OCI-LY1 (cell line): ENCODE measurements around the gene FGD4.
"Not testable (repeated sequence)": the region's sequence is repeated elsewhere in the genome, so short reads cannot be mapped to it uniquely, and the experiment has no call there.

Experiments
- H2AFZ ChIP-seq: fragments of 200-600 bp; sonication (generic), shearing (Covaris generic); 2 replicates; pipeline ENCODE4 v1.6.0; 2014; ENCODE audit warnings: antibody characterized with exemption, mild to moderate bottlenecking, low read length
- H3F3A ChIP-seq: fragments of 200-600 bp; sonication (generic), shearing (Covaris generic); 2 replicates; pipeline ENCODE4 v1.6.0; 2014; ENCODE audit warnings: mild to moderate bottlenecking, antibody characterized with exemption, low read length, moderate library complexity; ENCODE audit not compliant: insufficient read depth
- H3K27ac ChIP-seq: fragments of 200-600 bp; sonication (generic); 2 replicates; pipeline ENCODE4 v1.5.1; 2014; ENCODE audit warnings: low read length, mixed run types, mild to moderate bottlenecking, low read depth; ENCODE audit not compliant: poor library complexity, severe bottlenecking
- H3K27me3 ChIP-seq: fragments of 200-600 bp; sonication (generic); 2 replicates; pipeline ENCODE4 v1.6.0; 2014; ENCODE audit warnings: antibody characterized with exemption, mild to moderate bottlenecking, low read length, moderate library complexity; ENCODE audit not compliant: insufficient read depth
- H3K36me3 ChIP-seq: fragments of 200-600 bp; sonication (generic); 2 replicates; pipeline ENCODE4 v1.6.1; 2014; ENCODE audit warnings: mild to moderate bottlenecking, antibody characterized with exemption, low read length, moderate library complexity, mixed read lengths; ENCODE audit not compliant: insufficient read depth
- H3K4me1 ChIP-seq: fragments of 200-600 bp; sonication (generic); 2 replicates; pipeline ENCODE4 v1.5.1; 2014; ENCODE audit warnings: mild to moderate bottlenecking, low read length, moderate library complexity; ENCODE audit not compliant: insufficient read depth, severe bottlenecking
- H3K4me2 ChIP-seq: fragments of 200-600 bp; sonication (generic), shearing (Covaris generic); 2 replicates; pipeline ENCODE4 v1.6.1; 2014; ENCODE audit warnings: low read length
- H3K4me3 ChIP-seq: fragments of 200-600 bp; sonication (generic); 2 replicates; pipeline ENCODE4 v1.5.1; 2014; ENCODE audit warnings: low read length, low read depth, mild to moderate bottlenecking, mixed read lengths; ENCODE audit not compliant: poor library complexity, severe bottlenecking
- H3K79me2 ChIP-seq: fragments of 200-600 bp; shearing (Covaris generic); 2 replicates; pipeline ENCODE4 v1.6.1; 2016; ENCODE audit warnings: mixed run types, low read length, mixed read lengths; ENCODE audit not compliant: insufficient read depth
- H3K9ac ChIP-seq: fragments of 200-600 bp; sonication (generic), shearing (Covaris generic); 2 replicates; pipeline ENCODE4 v1.6.1; 2014; ENCODE audit warnings: mild to moderate bottlenecking, low read length, mixed read lengths
- H3K9me2 ChIP-seq: fragments of 200-600 bp; sonication (generic), shearing (Covaris generic); 2 replicates; pipeline ENCODE4 v1.6.1; 2014; ENCODE audit warnings: low read depth, mild to moderate bottlenecking, low read length, mixed read lengths
- H3K9me3 ChIP-seq: fragments of 200-600 bp; shearing (Covaris generic); 2 replicates; pipeline ENCODE4 v1.6.1; 2014; ENCODE audit warnings: low read length, mixed read lengths
- H4K20me1 ChIP-seq: fragments of 200-600 bp; sonication (generic), shearing (Covaris generic); 2 replicates; pipeline ENCODE4 v1.6.0; 2016; ENCODE audit warnings: mild to moderate bottlenecking, low read length; ENCODE audit not compliant: insufficient read depth
- CTCF ChIP-seq: fragments of 200-600 bp; sonication (generic), shearing (Covaris generic); IDR thresholded peaks from 2 replicates; pipeline ENCODE4 v1.5.1; 2017; ENCODE audit warnings: mild to moderate bottlenecking, antibody characterized with exemption, low read length, moderate library complexity, mixed read lengths
- EZH2 ChIP-seq: fragments of 200-600 bp; sonication (generic), shearing (Covaris generic); IDR thresholded peaks from 2 replicates; pipeline ENCODE4 v1.8.0; 2017; ENCODE audit warnings: borderline replicate concordance, mixed run types, mild to moderate bottlenecking, antibody characterized with exemption, low read length, moderate library complexity, mixed read lengths

FGD4 gene

GRCh38 chr12:32532422-32532821 is 133.1 kb downstream of the FGD4 start:
- H3K79me2 ChIP-seq = peaks cover 19% of the 10 kb centered on the region
- TF ChIP-seq EZH2 (no peak), CTCF (no peak)

GRCh38 chr12:32532951-32533350 is 133.6 kb downstream of the FGD4 start:
- Histone ChIP-seq H2AFZ (no peak overlapping the region), H3K4me2 (peak overlapping the region; percentile 28; the same call in 1 of the 2 replicates)

More at GRCh38 chr12:32532422-32532821, 133.1 kb downstream of the FGD4 start:
- Histone ChIP-seq H3K9me3 (no peaks in the 10 kb centered on the region), H3K4me2 (no peak overlapping the region), H3K27ac (peak overlapping the region; percentile 78), H3K27me3 (no peaks in the 10 kb centered on the region), H2AFZ (no peak overlapping the region), H3F3A (peaks cover 6% of the 10 kb centered on the region; the same call in 1 of the 2 replicates), H3K4me3 (no peak overlapping the region), H3K36me3 (no peaks in the 10 kb centered on the region), H4K20me1 (no peaks in the 10 kb centered on the region), H3K9ac (no peak overlapping the region), H3K4me1 (peaks cover 70% of the 10 kb centered on the region), H3K9me2 (no peaks in the 10 kb centered on the region)

GRCh38 chr12:32533506-32533905 is 134.1 kb downstream of the FGD4 start:
- Histone ChIP-seq H3K27ac (peak overlapping the region; percentile 78), H3K4me1 (peaks cover 70% of the 10 kb centered on the region), H3K79me2 (peaks cover 27% of the 10 kb centered on the region), H3K4me2 (peak overlapping the region; percentile 95; the same call in 1 of the 2 replicates)
- H3K9ac ChIP-seq, H3F3A ChIP-seq, H3K36me3 ChIP-seq, H4K20me1 ChIP-seq, H2AFZ ChIP-seq, H3K9me2 ChIP-seq, H3K27me3 ChIP-seq, H3K4me3 ChIP-seq, H3K9me3 ChIP-seq: not testable (repeated sequence)

More at GRCh38 chr12:32532951-32533350, 133.6 kb downstream of the FGD4 start:
- no peak overlapping the region for H3K9ac ChIP-seq
- H3K4me1 ChIP-seq = peaks cover 70% of the 10 kb centered on the region
- H4K20me1 ChIP-seq = no peaks in the 10 kb centered on the region
- no peaks in the 10 kb centered on the region for H3K9me3 ChIP-seq
- H3K27ac ChIP-seq = peak overlapping the region; percentile 78
- peaks cover 6% of the 10 kb centered on the region; the same call in 1 of the 2 replicates for H3F3A ChIP-seq
- H3K9me2 ChIP-seq = no peaks in the 10 kb centered on the region
- H3K27me3 ChIP-seq = no peaks in the 10 kb centered on the region
- TF ChIP-seq CTCF (no peak), EZH2 (no peak)
- peaks cover 22% of the 10 kb centered on the region for H3K79me2 ChIP-seq
- no peak overlapping the region for H3K4me3 ChIP-seq
- no peaks in the 10 kb centered on the region for H3K36me3 ChIP-seq

GRCh38 chr12:32533971-32534590 is 134.7 kb downstream of the FGD4 start:
- no peaks in the 10 kb centered on the region for H3K9me2 ChIP-seq
- H3K27ac ChIP-seq = peak overlapping the region; percentile 78
- no peaks in the 10 kb centered on the region for H3K27me3 ChIP-seq
- no peaks in the 10 kb centered on the region for H4K20me1 ChIP-seq
- H3K4me1 ChIP-seq = peaks cover 74% of the 10 kb centered on the region
- H3K9me3 ChIP-seq = no peaks in the 10 kb centered on the region
- H3K79me2 ChIP-seq = peaks cover 31% of the 10 kb centered on the region
- H3K4me2 ChIP-seq = peak overlapping the region; percentile 95
- no peak overlapping the region for H2AFZ ChIP-seq
- H3K36me3 ChIP-seq = no peaks in the 10 kb centered on the region
- TF ChIP-seq CTCF (no peak), EZH2 (no peak)
- peak overlapping the region; percentile 82 for H3K9ac ChIP-seq
- peaks cover 6% of the 10 kb centered on the region; the same call in 1 of the 2 replicates for H3F3A ChIP-seq
- H3K4me3 ChIP-seq = peak overlapping the region; percentile 70
